Endothelial cell of umbilical vein (primary cell): ENCODE data around the gene LMF2. TPM values are rescaled to one million over a fixed set of nuclear protein-coding genes. Genes with fewer than 3 reads are reported as not detected.

Experiments
- BruUV-seq: library from RNA; stranded (reverse); fragments of 400-500 nt; replicated peaks from 2 replicates; lab custom pipeline; 2021; lab: Mats Ljungman, UMichigan
- CTCF ChIA-PET: fragments of 300-600, 350-600 bp; sonication (Branson Sonifier 250); formaldehyde crosslinking; loops from one replicate; lab custom pipeline; 2021; ENCODE audit warnings: antibody characterized with exemption, inconsistent platforms; lab: Charles Lee
- POLR2A ChIA-PET: fragments of 300-600, 350-600 bp; sonication (Branson Sonifier 250); formaldehyde crosslinking; loops from one replicate; lab custom pipeline; 2021; ENCODE audit warnings: antibody characterized with exemption, inconsistent platforms; lab: Charles Lee
- DNase-seq: peaks from one replicate; pipeline ENCODE4 v3.0.0-alpha.2; 2011; ENCODE audit warnings: low read depth, low spot score
- FAIRE-seq: peaks from 2 replicates; lab custom pipeline; 2011; peaks lifted over from hg19 to GRCh38; lab: Jason Lieb, UNC
- H2AFZ ChIP-seq: 2 replicates; pipeline ENCODE4 v1.6.0; 2012; ENCODE audit warnings: low read depth, low read length, control low read depth, inconsistent platforms
- H3K27ac ChIP-seq: 2 replicates; pipeline ENCODE4 v1.5.1; 2011; ENCODE audit warnings: low read depth, mild to moderate bottlenecking, control low read depth, low read length, moderate library complexity; ENCODE audit not compliant: insufficient read depth
- H3K27me3 ChIP-seq, 2 experiments: 2 replicates each; pipeline versions ENCODE4 v1.6.0 to v1.6.1; 2011; ENCODE audit warnings: low read length in 2 of 2, mixed read lengths in 1 of 2; ENCODE audit not compliant: control insufficient read depth in 2 of 2, insufficient read depth in 2 of 2
- H3K36me3 ChIP-seq, 2 experiments: 2 replicates in 1 of 2; 3 replicates in 1 of 2; pipeline ENCODE4 v1.5.1; 2011; ENCODE audit warnings: low read length in 2 of 2, mild to moderate bottlenecking in 1 of 2, moderate library complexity in 1 of 2; ENCODE audit not compliant: control insufficient read depth in 2 of 2, insufficient read depth in 2 of 2; ENCODE audit errors: extremely low read depth in 1 of 2
- H3K4me1 ChIP-seq: 3 replicates; pipeline ENCODE4 v1.5.1; 2011; ENCODE audit warnings: mild to moderate bottlenecking, low read length; ENCODE audit not compliant: control insufficient read depth, insufficient read depth; ENCODE audit errors: extremely low read depth
- H3K4me2 ChIP-seq: 2 replicates; pipeline ENCODE4 v1.6.1; 2011; ENCODE audit warnings: low read length, control low read depth, mixed read lengths; ENCODE audit not compliant: insufficient read depth
- H3K4me3 ChIP-seq, 3 experiments: fragments of 200-600 bp in 1 of 3; sonication (generic), shearing (Covaris generic) in 1 of 3; replicated peaks in 1 of 3; 2 replicates each; pipeline ENCODE4 v1.5.1; 2011 to 2016; ENCODE audit warnings: control low read depth in 3 of 3, low read length in 3 of 3, mild to moderate bottlenecking in 2 of 3, inconsistent platforms in 1 of 3, low read depth in 1 of 3, moderate library complexity in 1 of 3; ENCODE audit not compliant: insufficient read depth in 1 of 3
- H3K79me2 ChIP-seq: 2 replicates; pipeline ENCODE4 v1.6.0; 2012; ENCODE audit warnings: low read length, inconsistent platforms; ENCODE audit not compliant: control insufficient read depth, insufficient read depth
- H3K9ac ChIP-seq: replicated peaks from 2 replicates; pipeline ENCODE3; 2011; ENCODE audit warnings: low read length, control low read depth; ENCODE audit not compliant: insufficient read depth; ENCODE audit errors: extremely low read depth
- H3K9me1 ChIP-seq: replicated peaks from 3 replicates; pipeline ENCODE4 v1.6.0; 2011; ENCODE audit warnings: mild to moderate bottlenecking, low read length; ENCODE audit not compliant: control insufficient read depth, insufficient read depth; ENCODE audit errors: extremely low read depth
- H3K9me3 ChIP-seq: replicated peaks from 2 replicates; pipeline ENCODE4 v1.5.1; 2012; ENCODE audit warnings: low read length, inconsistent platforms; ENCODE audit not compliant: control insufficient read depth, insufficient read depth
- H4K20me1 ChIP-seq: replicated peaks from 2 replicates; pipeline ENCODE3; 2011; ENCODE audit warnings: mild to moderate bottlenecking, low read length; ENCODE audit not compliant: control insufficient read depth, insufficient read depth; ENCODE audit errors: extremely low read depth
- CTCF ChIP-seq, 2 donors: IDR thresholded peaks; 1 replicate in 1 of 2; 2 replicates in 1 of 2; pipeline ENCODE4 v1.5.1; 2011; ENCODE audit warnings: low read length in 2 of 2, mild to moderate bottlenecking in 2 of 2, moderate library complexity in 2 of 2, control low read depth in 1 of 2, inconsistent platforms in 1 of 2, low read depth in 1 of 2; ENCODE audit not compliant: insufficient read depth in 1 of 2; ENCODE audit errors: extremely low read depth in 1 of 2
- EZH2 ChIP-seq: IDR thresholded peaks from 2 replicates; pipeline ENCODE4 v1.6.1; 2012; ENCODE audit warnings: borderline replicate concordance, low read depth, mild to moderate bottlenecking, moderate library complexity, low read length, inconsistent platforms; ENCODE audit not compliant: severe bottlenecking
- FOS ChIP-seq: IDR thresholded peaks from 2 replicates; pipeline ENCODE4 v1.6.1; 2011; ENCODE audit warnings: mild to moderate bottlenecking, low read length, moderate library complexity, borderline replicate concordance; ENCODE audit not compliant: insufficient read depth
- GATA2 ChIP-seq: IDR thresholded peaks from 2 replicates; pipeline ENCODE4 v1.7.0; 2011; ENCODE audit warnings: low read depth, mild to moderate bottlenecking, moderate library complexity, mixed read lengths, low read length; ENCODE audit not compliant: insufficient read length, insufficient read depth
- MYC ChIP-seq: IDR thresholded peaks from one replicate; pipeline ENCODE4 v1.6.1; 2011; ENCODE audit warnings: mild to moderate bottlenecking, low read depth, low read length
- dilution Hi-C: fragments of 300-500 bp; cut with MboI; formaldehyde crosslinking; loops from one replicate; pipeline ENCODE4 v1.15.0; 2019; ENCODE audit warnings: low sequenced_read_pairs; ENCODE audit not compliant: extremely low pct_ligation_motif_present
- intact Hi-C: fragments of 100-400 bp; cut with micrococcal nuclease; formaldehyde crosslinking; loops from one replicate; pipeline ENCODE4 v1.10.0; 2022
- polyA plus RNA-seq, 4 experiments: library from polyadenylated mRNA; depleted of rRNA in 3 of 4; stranded (reverse) in 3 of 4; unstranded in 1 of 4; fragments of >200 nt; gene quantifications; 2 replicates each; pipeline versions ENCODE4 v1.2.1 to v1.2.3, GENCODE V29; 2011 to 2012; ENCODE audit warnings: missing spikeins in 1 of 4
- total RNA-seq: library from RNA; stranded (reverse); gene quantifications from 2 replicates; pipeline ENCODE4 v1.2.3, GENCODE V29; 2021

Gene LMF2
- total and polyA plus RNA-seq, 2 donors (not counting 3 experiments of a cell fraction or from before 2014, with no cell fraction given), result 89.7 to 112 TPM

DNA sequence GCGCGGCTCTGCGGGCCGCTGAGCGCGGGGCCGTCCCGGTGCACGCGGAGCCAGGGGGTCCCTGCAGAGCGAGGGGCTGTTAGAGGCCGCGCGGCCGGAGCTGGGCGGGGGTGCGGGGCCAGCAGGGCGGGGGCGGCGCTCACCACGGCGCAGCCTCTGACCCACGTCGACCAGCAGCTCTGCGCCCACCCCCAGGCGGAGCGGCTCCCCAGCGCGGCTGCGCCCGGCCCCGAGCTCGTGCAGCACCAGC is 18.3 kb upstream of the LMF2 start:
- no peak for FAIRE-seq

More for the DNA sequence above, 18.3 kb upstream of the LMF2 start:
- peak overlapping the region; percentile 26 for H3K9ac ChIP-seq
- peak overlapping the region; percentile 75 for H2AFZ ChIP-seq
- H3K36me3 ChIP-seq, result peaks cover 0 to 22% of the 10 kb centered on the region in 2 experiments
- peak overlapping the region; percentile 45 for H3K4me2 ChIP-seq
- peaks cover 10% of the 10 kb centered on the region for H3K79me2 ChIP-seq
- H3K4me1 ChIP-seq, result peaks cover 18% of the 10 kb centered on the region
- DNase-seq, result no peak
- H3K27me3 ChIP-seq, result peaks cover 0 to 6% of the 10 kb centered on the region in 2 experiments
- dilution Hi-C loops (no loop called here), intact Hi-C loops (loop anchor here (1.0 to 2.0 kb wide), 4 partner anchors 17 to 147 kb away; partner anchors contain the start of genes CHKB, NCAPH2 and SHANK3)
- no peaks in the 10 kb centered on the region for H3K9me3 ChIP-seq
- H4K20me1 ChIP-seq, result no peaks in the 10 kb centered on the region
- H3K4me3 ChIP-seq, result peak overlapping the region; percentile 45 to 66 (median 47)
- BruUV-seq, result no TSS peak
- TF ChIP-seq CTCF (IDR thresholded peaks at IDR 0.05; ENCODE audit: extremely low read depth in 1 of 2, insufficient read depth in 1 of 2, low read depth in 1 of 2, low read length in 2 of 2), result peak in 1 of 2 donors; percentile 70
- no peak for TF ChIP-seq MYC
- no peak for TF ChIP-seq EZH2
- no peak for TF ChIP-seq FOS
- no peak for TF ChIP-seq GATA2
- peak overlapping the region; percentile 7 for H3K27ac ChIP-seq
- ChIA-PET CTCF (interaction anchor here (0.8 to 2.7 kb wide), 39 partner anchors 8 to 283 kb away, joined by 3 to 34 read pairs (median 4); partner anchors contain the start of genes ARSA, CHKB, KLHDC7B and LMF2), POLR2A (interaction anchor here (0.7 to 1.5 kb wide), 3 partner anchors 12 to 57 kb away, joined by 4 to 12 read pairs (median 7); partner anchors contain the start of genes CHKB, LMF2 and NCAPH2)
- no peaks in the 10 kb centered on the region for H3K9me1 ChIP-seq
